ENCODE measurements around the gene VRK2. TPM values are rescaled to one million over a fixed set of nuclear protein-coding genes. Genes with fewer than 3 reads are reported as not detected.

VRK2 gene
- total and polyA plus RNA-seq, 10 of the 15 experiments (the other 5 are each of a cell fraction or from before 2014, with no cell fraction given) = 26.5 to 78.0 (median 57.3) TPM

DNA sequence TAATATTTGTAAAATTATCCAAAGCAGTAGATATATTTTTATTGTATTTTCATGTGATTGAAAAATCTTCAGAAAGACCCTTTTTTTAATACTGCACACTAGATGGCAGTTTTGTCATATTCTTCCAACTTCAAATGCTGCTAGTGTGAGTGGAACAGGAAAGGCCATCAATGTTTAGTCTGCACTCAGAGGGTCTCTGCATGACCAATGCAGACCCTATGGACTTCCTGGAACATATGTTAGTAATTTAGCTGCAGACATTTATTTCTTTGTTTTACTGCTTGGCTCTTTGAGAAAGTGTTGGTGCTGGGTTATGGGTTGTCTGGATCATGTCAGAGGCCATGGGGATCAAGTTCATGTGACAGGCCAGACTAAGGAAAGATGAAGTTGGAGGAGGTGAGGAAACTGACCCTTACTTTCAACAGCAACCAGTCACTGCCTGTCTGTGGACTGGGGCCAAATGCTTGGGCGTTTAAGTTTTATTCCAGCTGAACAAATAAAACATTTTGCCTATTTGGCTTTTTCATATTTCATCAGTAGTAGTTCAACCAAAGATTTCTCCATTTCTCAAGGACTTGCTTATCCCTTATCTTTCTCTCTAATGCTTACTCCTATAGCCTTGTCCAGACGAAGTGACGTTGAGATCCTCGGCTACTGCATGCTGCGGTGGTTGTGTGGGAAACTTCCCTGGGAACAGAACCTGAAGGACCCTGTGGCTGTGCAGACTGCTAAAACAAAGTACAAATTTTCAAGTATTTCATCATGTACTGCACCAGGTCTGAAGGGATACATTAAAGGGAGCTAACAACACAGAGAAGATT, 84.8 kb downstream of the VRK2 start:
- ChIA-PET RAD21 (ENCODE audit: unreplicated experiment) (no interaction called here), POLR2A (interaction anchor here (0.6 to 1.3 kb wide), 2 partner anchors 35 to 227 kb away, joined by 3 read pairs; no protein-coding TSS in a partner anchor), SMC1A (ENCODE audit: uncharacterized antibody, unreplicated experiment) (interaction anchor here (0.7 to 2.0 kb wide), 5 partner anchors 12 to 225 kb away, joined by 3 to 10 read pairs (median 4); no protein-coding TSS in a partner anchor), CTCF (interaction anchor here (1.3 kb wide), 1 partner anchor 34 kb away, joined by 4 read pairs; no protein-coding TSS in a partner anchor)
- H3K4me3 ChIP-seq = no peak overlapping the region
- TF ChIP-seq BCL11A (IDR thresholded peaks at IDR 0.05; ENCODE audit: low read depth, low read length) (no peak), RAD21 (IDR thresholded peaks at IDR 0.05; ENCODE audit: insufficient read depth, low read depth, low read length) (peak; percentile 33; the same call in 1 of the 2 replicates), CHD4 (IDR thresholded peaks at IDR 0.05) (no peak)
- TF ChIP-seq, protein P1, sequence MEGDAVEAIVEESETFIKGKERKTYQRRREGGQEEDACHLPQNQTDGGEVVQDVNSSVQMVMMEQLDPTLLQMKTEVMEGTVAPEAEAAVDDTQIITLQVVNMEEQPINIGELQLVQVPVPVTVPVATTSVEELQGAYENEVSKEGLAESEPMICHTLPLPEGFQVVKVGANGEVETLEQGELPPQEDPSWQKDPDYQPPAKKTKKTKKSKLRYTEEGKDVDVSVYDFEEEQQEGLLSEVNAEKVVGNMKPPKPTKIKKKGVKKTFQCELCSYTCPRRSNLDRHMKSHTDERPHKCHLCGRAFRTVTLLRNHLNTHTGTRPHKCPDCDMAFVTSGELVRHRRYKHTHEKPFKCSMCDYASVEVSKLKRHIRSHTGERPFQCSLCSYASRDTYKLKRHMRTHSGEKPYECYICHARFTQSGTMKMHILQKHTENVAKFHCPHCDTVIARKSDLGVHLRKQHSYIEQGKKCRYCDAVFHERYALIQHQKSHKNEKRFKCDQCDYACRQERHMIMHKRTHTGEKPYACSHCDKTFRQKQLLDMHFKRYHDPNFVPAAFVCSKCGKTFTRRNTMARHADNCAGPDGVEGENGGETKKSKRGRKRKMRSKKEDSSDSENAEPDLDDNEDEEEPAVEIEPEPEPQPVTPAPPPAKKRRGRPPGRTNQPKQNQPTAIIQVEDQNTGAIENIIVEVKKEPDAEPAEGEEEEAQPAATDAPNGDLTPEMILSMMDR (IDR thresholded peaks at IDR 0.05 in 2 of 3, conservative IDR thresholded peaks at IDR 0.05 in 1 of 3; ENCODE audit: control insufficient read depth in 2 of 3, extremely low read depth in 1 of 3, insufficient read depth in 1 of 3, low read depth in 3 of 3, low read length in 3 of 3) = peak in 1 of 3 experiments; percentile 29; a peak in 1 of 6 replicates
- 99% methylated on average over 5 of the region's 5 CpGs for WGBS (ENCODE audit: insufficient coverage, insufficient replicate concordance, low lambda C conversion rate, missing lambda C conversion rate)
- DNase-seq (ENCODE audit: low read depth, low spot score) (no peak), FAIRE-seq (no peak), ATAC-seq (no peak)
- no peak overlapping the region for H3K4me2 ChIP-seq (ENCODE audit: control insufficient read depth, insufficient read depth)
- H3K27ac ChIP-seq (ENCODE audit: control insufficient read depth, insufficient read depth) = no peak overlapping the region
- in situ Hi-C loops (cut with MboI) = no loop called here
- no peak overlapping the region for H2AFZ ChIP-seq (ENCODE audit: control insufficient read depth, low read depth, low read length)
- no TSS peak for BruUV-seq (replicated peaks)
- no peaks in the 10 kb centered on the region for H3K9me3 ChIP-seq (replicated peaks; ENCODE audit: control insufficient read depth, insufficient read depth, low read length)
- no peaks in the 10 kb centered on the region for H4K20me1 ChIP-seq (ENCODE audit: control insufficient read depth, insufficient read depth)
- peaks cover 2 to 8% of the 10 kb centered on the region in 2 experiments for H3K36me3 ChIP-seq (ENCODE audit: control insufficient read depth in 2 of 2, insufficient read depth in 2 of 2, low read length in 1 of 2)
- no peaks in the 10 kb centered on the region for H3K79me2 ChIP-seq (ENCODE audit: control insufficient read depth, insufficient read depth, low read length)
- H3K27me3 ChIP-seq (replicated peaks in 1 of 2; ENCODE audit: control insufficient read depth in 2 of 2, insufficient read depth in 2 of 2, low read length in 1 of 2) = no peaks in the 10 kb centered on the region
- H3K4me1 ChIP-seq (ENCODE audit: control insufficient read depth, insufficient read depth, low read length) = no peaks in the 10 kb centered on the region
- no peak overlapping the region for H3K9ac ChIP-seq (ENCODE audit: control insufficient read depth, insufficient read depth, low read length)
- intact Hi-C loops (cut with micrococcal nuclease; ENCODE audit: unreplicated experiment) = loop anchor here (5.0 kb wide), 1 partner anchor 64 kb away; no protein-coding TSS in a partner anchor
